Measurements from ENCODE around the gene THOC1. TPM values are rescaled to one million over a fixed set of nuclear protein-coding genes. Genes with fewer than 3 reads are reported as not detected.
"Not testable (repeated sequence)": the region's sequence is repeated elsewhere in the genome, so short reads cannot be mapped to it uniquely, and the experiment has no call there.

Gene THOC1
- total RNA-seq, 1 donor from 2014 or later: 68.6 TPM

- ATAC-seq (ENCODE audit: low read depth) (no peak), DNase-seq (no peak)
- no peak for TF ChIP-seq CTCF (IDR thresholded peaks at IDR 0.05)
- H3K36me3 Mint-ChIP-seq (ENCODE audit: low read depth): no peaks in the 10 kb centered on the region
- intact Hi-C loops (cut with micrococcal nuclease): no loop called here
- H3K4me3 Mint-ChIP-seq: no peak overlapping the region
- no peak overlapping the region for H3K27ac Mint-ChIP-seq
- ChIA-PET CTCF (no interaction called here), POLR2A (no interaction called here)
- no peaks in the 10 kb centered on the region for H3K9me3 Mint-ChIP-seq
- H3K4me1 Mint-ChIP-seq: no peaks in the 10 kb centered on the region
- no peaks in the 10 kb centered on the region for H3K27me3 Mint-ChIP-seq
Observed at GRCh38 chr18:312415-312814, 44.6 kb upstream of the THOC1 start.

- ChIA-PET POLR2A (no interaction called here), CTCF (no interaction called here)
- no peak for DNase-seq
- peaks cover 3% of the 10 kb centered on the region for H3K27me3 Mint-ChIP-seq
- no peak overlapping the region for H3K4me3 Mint-ChIP-seq
- no peaks in the 10 kb centered on the region for H3K9me3 Mint-ChIP-seq
- no peak for TF ChIP-seq CTCF (IDR thresholded peaks at IDR 0.05)
- H3K27ac Mint-ChIP-seq: no peak overlapping the region
- intact Hi-C loops (cut with micrococcal nuclease): no loop called here
- no peaks in the 10 kb centered on the region for H3K36me3 Mint-ChIP-seq (ENCODE audit: low read depth)
- H3K4me1 Mint-ChIP-seq: no peaks in the 10 kb centered on the region
- ATAC-seq (ENCODE audit: low read depth): no peak
Observed at GRCh38 chr18:310042-310441, 42.2 kb upstream of the THOC1 start.

DNA sequence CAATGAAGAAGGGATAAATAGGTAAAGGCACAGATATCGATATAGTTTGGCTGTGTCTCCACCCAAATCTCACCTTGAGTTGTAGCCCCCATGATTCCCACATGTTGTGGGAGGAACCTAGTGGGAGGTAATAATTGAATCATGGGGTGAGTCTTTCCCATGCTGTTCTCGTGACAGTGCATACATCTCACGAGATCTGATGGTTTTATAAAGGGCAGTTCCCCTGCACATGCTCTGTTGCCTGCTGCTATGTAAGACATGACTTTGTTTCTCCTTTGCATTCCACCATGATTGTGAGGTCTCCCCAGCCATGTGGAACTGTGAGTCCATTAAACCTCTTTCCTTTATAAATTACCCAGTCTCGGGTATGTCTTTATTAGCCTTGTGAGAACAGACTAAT is 40.2 kb upstream of the THOC1 start:
- ATAC-seq (ENCODE audit: low read depth); intact Hi-C loops (cut with micrococcal nuclease); H3K9me3 Mint-ChIP-seq; H3K27me3 Mint-ChIP-seq; H3K4me3 Mint-ChIP-seq; H3K27ac Mint-ChIP-seq; DNase-seq; POLR2A ChIA-PET; H3K4me1 Mint-ChIP-seq; H3K36me3 Mint-ChIP-seq (ENCODE audit: low read depth); CTCF ChIA-PET: not testable (repeated sequence)

DNA sequence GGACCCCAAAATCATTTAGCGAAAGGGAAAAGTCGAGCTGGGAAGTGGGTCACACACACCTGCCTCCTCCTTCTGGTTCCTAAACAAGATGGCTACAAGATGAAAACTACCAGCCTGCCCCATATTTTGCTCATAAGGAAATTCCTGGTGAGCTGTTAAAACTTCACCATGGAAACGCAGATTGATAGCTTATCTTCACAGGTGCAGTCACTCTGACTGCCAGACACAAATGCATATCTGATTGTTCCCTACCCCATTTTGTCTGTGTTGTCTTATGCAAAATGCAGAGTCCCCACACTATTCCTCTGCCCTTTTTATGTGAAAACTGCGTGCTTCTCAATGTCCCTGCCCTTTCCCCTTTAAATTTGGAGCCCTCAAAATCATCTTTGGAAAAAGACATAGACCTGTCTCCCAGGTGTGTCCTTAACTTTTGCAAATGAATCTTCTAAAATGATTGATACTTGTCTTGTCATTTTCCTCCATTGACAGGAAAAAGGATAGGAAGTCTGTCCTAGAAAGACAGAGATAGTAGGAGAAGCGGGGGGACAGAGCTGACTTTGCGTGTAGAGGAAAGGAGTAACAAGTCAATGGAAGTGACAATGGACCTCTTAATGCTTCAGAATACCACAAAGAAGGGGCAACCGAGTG is 38.9 kb upstream of the THOC1 start:
- Mint-ChIP-seq H3K4me3 (no peak overlapping the region), H3K27me3 (peaks cover 3% of the 10 kb centered on the region), H3K9me3 (no peaks in the 10 kb centered on the region), H3K36me3 (ENCODE audit: low read depth) (no peaks in the 10 kb centered on the region), H3K4me1 (no peaks in the 10 kb centered on the region), H3K27ac (no peak overlapping the region)
- POLR2A ChIA-PET: no interaction called here
- intact Hi-C loops (cut with micrococcal nuclease): no loop called here
- DNase-seq: no peak
- no peak for TF ChIP-seq CTCF (IDR thresholded peaks at IDR 0.05)
- CTCF ChIA-PET: no interaction called here
- no peak for ATAC-seq (ENCODE audit: low read depth)

DNA sequence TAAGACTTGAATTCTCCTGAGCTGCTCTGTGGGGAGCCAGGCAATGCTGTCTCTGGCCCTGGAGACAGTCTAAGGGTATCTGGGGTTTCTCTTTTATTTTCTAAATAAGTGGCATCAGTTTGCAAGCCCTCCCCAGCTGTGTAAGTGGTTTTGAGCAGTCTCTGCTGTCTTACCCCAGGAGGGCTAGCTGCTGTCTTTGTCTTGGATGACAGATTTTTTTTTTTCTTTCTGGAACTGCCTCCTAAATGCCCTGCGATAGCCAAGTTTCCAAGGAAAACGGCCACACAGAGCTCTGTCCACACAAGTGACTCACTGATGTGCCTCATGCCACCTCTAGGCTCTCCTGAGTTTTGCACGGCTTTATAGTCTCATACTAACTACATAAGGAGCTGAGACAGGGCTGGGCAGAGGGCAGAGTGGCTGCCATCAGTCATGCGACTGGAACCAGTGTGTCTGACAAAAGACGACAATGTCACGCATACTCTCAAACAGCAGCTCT is 37.2 kb upstream of the THOC1 start:
- ChIA-PET CTCF (no interaction called here), POLR2A (no interaction called here)
- no peak for TF ChIP-seq CTCF (IDR thresholded peaks at IDR 0.05)
- intact Hi-C loops (cut with micrococcal nuclease): no loop called here
- Mint-ChIP-seq H3K36me3 (ENCODE audit: low read depth) (no peaks in the 10 kb centered on the region), H3K27me3 (peaks cover 4% of the 10 kb centered on the region), H3K9me3 (no peaks in the 10 kb centered on the region), H3K27ac (no peak overlapping the region), H3K4me1 (no peaks in the 10 kb centered on the region), H3K4me3 (no peak overlapping the region)
- DNase-seq (no peak), ATAC-seq (ENCODE audit: low read depth) (no peak)

GRCh38 chr18:303607-304006 is 35.8 kb upstream of the THOC1 start:
- TF ChIP-seq CTCF (IDR thresholded peaks at IDR 0.05): no peak

More at GRCh38 chr18:303607-304006, 35.8 kb upstream of the THOC1 start:
- no peaks in the 10 kb centered on the region for H3K9me3 Mint-ChIP-seq
- no peaks in the 10 kb centered on the region for H3K4me1 Mint-ChIP-seq
- H3K27me3 Mint-ChIP-seq: peaks cover 4% of the 10 kb centered on the region
- no peaks in the 10 kb centered on the region for H3K36me3 Mint-ChIP-seq (ENCODE audit: low read depth)
- POLR2A ChIA-PET: no interaction called here
- intact Hi-C loops (cut with micrococcal nuclease): no loop called here
- H3K27ac Mint-ChIP-seq: no peak overlapping the region
- H3K4me3 Mint-ChIP-seq: no peak overlapping the region
- ATAC-seq (ENCODE audit: low read depth): no peak
- CTCF ChIA-PET: no interaction called here
- no peak for DNase-seq
